Measurements from ENCODE around the gene ZNF740. TPM values are rescaled to one million over a fixed set of nuclear protein-coding genes. Genes with fewer than 3 reads are reported as not detected.

ZNF740 gene
- total and polyA plus RNA-seq, 2 donors from 2014 or later = 11.1 to 58.3 TPM

GRCh38 chr12:53224897-53225634 is 44.5 kb downstream of the ZNF740 start:
- peaks cover 5 to 22% (median 8%) of the 10 kb centered on the region in 3 donors for H3K4me1 ChIP-seq (ENCODE audit: control insufficient read depth in 2 of 3, insufficient read depth in 2 of 3, low read depth in 1 of 3, low read length in 3 of 3)
- TF ChIP-seq, protein P1, sequence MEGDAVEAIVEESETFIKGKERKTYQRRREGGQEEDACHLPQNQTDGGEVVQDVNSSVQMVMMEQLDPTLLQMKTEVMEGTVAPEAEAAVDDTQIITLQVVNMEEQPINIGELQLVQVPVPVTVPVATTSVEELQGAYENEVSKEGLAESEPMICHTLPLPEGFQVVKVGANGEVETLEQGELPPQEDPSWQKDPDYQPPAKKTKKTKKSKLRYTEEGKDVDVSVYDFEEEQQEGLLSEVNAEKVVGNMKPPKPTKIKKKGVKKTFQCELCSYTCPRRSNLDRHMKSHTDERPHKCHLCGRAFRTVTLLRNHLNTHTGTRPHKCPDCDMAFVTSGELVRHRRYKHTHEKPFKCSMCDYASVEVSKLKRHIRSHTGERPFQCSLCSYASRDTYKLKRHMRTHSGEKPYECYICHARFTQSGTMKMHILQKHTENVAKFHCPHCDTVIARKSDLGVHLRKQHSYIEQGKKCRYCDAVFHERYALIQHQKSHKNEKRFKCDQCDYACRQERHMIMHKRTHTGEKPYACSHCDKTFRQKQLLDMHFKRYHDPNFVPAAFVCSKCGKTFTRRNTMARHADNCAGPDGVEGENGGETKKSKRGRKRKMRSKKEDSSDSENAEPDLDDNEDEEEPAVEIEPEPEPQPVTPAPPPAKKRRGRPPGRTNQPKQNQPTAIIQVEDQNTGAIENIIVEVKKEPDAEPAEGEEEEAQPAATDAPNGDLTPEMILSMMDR (IDR thresholded peaks at IDR 0.05; ENCODE audit: borderline replicate concordance, extremely low read depth, insufficient read depth) = no peak
- H3K9me3 ChIP-seq (ENCODE audit: control insufficient read depth in 2 of 3, insufficient read depth in 1 of 3, low read length in 3 of 3) = no peaks in the 10 kb centered on the region
- no peaks in the 10 kb centered on the region for H3K36me3 ChIP-seq (ENCODE audit: control insufficient read depth in 2 of 3, insufficient read depth in 3 of 3, low read length in 3 of 3)
- no peak for FAIRE-seq
- no peak overlapping the region for H3K9ac ChIP-seq (ENCODE audit: low read length in 3 of 3)
- no peak overlapping the region for H3K4me3 ChIP-seq (ENCODE audit: low read length in 3 of 3)
- intact Hi-C loops (cut with DNase I) = no loop called here
- H3K27ac ChIP-seq (ENCODE audit: low read depth in 2 of 2, low read length in 2 of 2) = peak overlapping the region in 1 of 2 donors; percentile 23
- DNase-seq = peak in 1 of 5 donors; percentile 12
- no peaks in the 10 kb centered on the region for H3K27me3 ChIP-seq (ENCODE audit: control insufficient read depth, insufficient read depth, low read length)

GRCh38 chr12:53225635-53226424 is 45.3 kb downstream of the ZNF740 start:
- Histone ChIP-seq H3K9me3 (ENCODE audit: control insufficient read depth in 2 of 3, insufficient read depth in 1 of 3, low read length in 3 of 3) (no peaks in the 10 kb centered on the region), H3K4me1 (ENCODE audit: control insufficient read depth in 2 of 3, insufficient read depth in 2 of 3, low read depth in 1 of 3, low read length in 3 of 3) (peaks cover 5 to 22% (median 8%) of the 10 kb centered on the region in 3 donors), H3K27ac (ENCODE audit: low read depth in 2 of 2, low read length in 2 of 2) (no peak overlapping the region), H3K27me3 (ENCODE audit: control insufficient read depth, insufficient read depth, low read length) (no peaks in the 10 kb centered on the region), H3K36me3 (ENCODE audit: control insufficient read depth in 2 of 3, insufficient read depth in 3 of 3, low read length in 3 of 3) (no peaks in the 10 kb centered on the region), H3K4me3 (ENCODE audit: low read length in 3 of 3) (no peak overlapping the region), H3K9ac (ENCODE audit: low read length in 3 of 3) (no peak overlapping the region)
- intact Hi-C loops (cut with DNase I) = no loop called here
- TF ChIP-seq, protein P1 (IDR thresholded peaks at IDR 0.05; ENCODE audit: borderline replicate concordance, extremely low read depth, insufficient read depth) = no peak
- no peak for FAIRE-seq
- peak in 1 of 5 donors; percentile 45 for DNase-seq

- no peaks in the 10 kb centered on the region for H3K27me3 ChIP-seq (ENCODE audit: control insufficient read depth, insufficient read depth, low read length)
- no peak overlapping the region for H3K27ac ChIP-seq (ENCODE audit: low read depth in 2 of 2, low read length in 2 of 2)
- intact Hi-C loops (cut with DNase I) = no loop called here
- no peaks in the 10 kb centered on the region for H3K36me3 ChIP-seq (ENCODE audit: control insufficient read depth in 2 of 3, insufficient read depth in 3 of 3, low read length in 3 of 3)
- no peaks in the 10 kb centered on the region for H3K9me3 ChIP-seq (ENCODE audit: control insufficient read depth in 2 of 3, insufficient read depth in 1 of 3, low read length in 3 of 3)
- FAIRE-seq = no peak
- no peak overlapping the region for H3K9ac ChIP-seq (ENCODE audit: low read length in 3 of 3)
- no peak overlapping the region for H3K4me3 ChIP-seq (ENCODE audit: low read length in 3 of 3)
- DNase-seq = no peak
- H3K4me1 ChIP-seq (ENCODE audit: control insufficient read depth in 2 of 3, insufficient read depth in 2 of 3, low read depth in 1 of 3, low read length in 3 of 3) = peaks cover 5 to 27% (median 12%) of the 10 kb centered on the region in 3 donors
- TF ChIP-seq, protein P1 (IDR thresholded peaks at IDR 0.05; ENCODE audit: borderline replicate concordance, extremely low read depth, insufficient read depth) = no peak
Observed at GRCh38 chr12:53226815-53227214, 46.3 kb downstream of the ZNF740 start.
